Activated CD8-positive, alpha-beta T cell treated with anti-CD3 and anti-CD28 coated beads for 36 hours (primary cell): Measurements from ENCODE around the gene ICOS. TPM values are rescaled to one million over a fixed set of nuclear protein-coding genes. Genes with fewer than 3 reads are reported as not detected.

Experiments
- ATAC-seq: fragments of 200-7000 bp; cut with Tn5 transposase; one replicate; pipeline ENCODE4 v1.10.0; 2021; ENCODE audit warnings: mild to moderate bottlenecking, moderate library complexity
- CTCF ChIA-PET: fragments of 350-600 bp; sonication (Branson Sonifier 250); formaldehyde crosslinking; loops from one replicate; lab custom pipeline; 2021; ENCODE audit warnings: antibody characterized with exemption; lab: Charles Lee
- POLR2A ChIA-PET: fragments of 350-600 bp; sonication (Branson Sonifier 250); formaldehyde crosslinking; loops from one replicate; lab custom pipeline; 2021; ENCODE audit warnings: antibody characterized with exemption; lab: Charles Lee
- DNase-seq: peaks from one replicate; pipeline ENCODE4 v3.0.0-alpha.2; 2020
- H3K27ac Mint-ChIP-seq: one replicate; pipeline ENCODE4 v1.8.0; 2021; ENCODE audit warnings: mild to moderate bottlenecking, mixed read lengths
- H3K27me3 Mint-ChIP-seq: one replicate; pipeline ENCODE4 v1.8.0; 2021; ENCODE audit warnings: mixed read lengths
- H3K36me3 Mint-ChIP-seq: one replicate; pipeline ENCODE4 v1.8.0; 2021; ENCODE audit warnings: low read depth, mixed read lengths
- H3K4me1 Mint-ChIP-seq: one replicate; pipeline ENCODE4 v1.8.0; 2021; ENCODE audit warnings: low read depth, mixed read lengths
- H3K4me3 Mint-ChIP-seq: one replicate; pipeline ENCODE4 v1.8.0; 2021; ENCODE audit warnings: mild to moderate bottlenecking, moderate library complexity, mixed read lengths
- H3K9me3 Mint-ChIP-seq: one replicate; pipeline ENCODE4 v1.8.0; 2021; ENCODE audit warnings: mixed read lengths
- intact Hi-C: fragments of 100-400 bp; cut with micrococcal nuclease; formaldehyde crosslinking; loops from one replicate; pipeline ENCODE4 v1.10.0; 2022
- total RNA-seq, 2 experiments: library from RNA; stranded (reverse); gene quantifications; one replicate each; pipeline ENCODE4 v1.2.3, GENCODE V29; 2021
- TF ChIP-seq, protein P1 (sequence below): fragments of 200-600 bp; IDR thresholded peaks from one replicate; pipeline ENCODE4 v1.8.0; 2022; ENCODE audit warnings: antibody characterized with exemption, mild to moderate bottlenecking

The ICOS gene
- total RNA-seq, 2 experiments from 2014 or later: 55.0 to 55.6 TPM

DNA sequence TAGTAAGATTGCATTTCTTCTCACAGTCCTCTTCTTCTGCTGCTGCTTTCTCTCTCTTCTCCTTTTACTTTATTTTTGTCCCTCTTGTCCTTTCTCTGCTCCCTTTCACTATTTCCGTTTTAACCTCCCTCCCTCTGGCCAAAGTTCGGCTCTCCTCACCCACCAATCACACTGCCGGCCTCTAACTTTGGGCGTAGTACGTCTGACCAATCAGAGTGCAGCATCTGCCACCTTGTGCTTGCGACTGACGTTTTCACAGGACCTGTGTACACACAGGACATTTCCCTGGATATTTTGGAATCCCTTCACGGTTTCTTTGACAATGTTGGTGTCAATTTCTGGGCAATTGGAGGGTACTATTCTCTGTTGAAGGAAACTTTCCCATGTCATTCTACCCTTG lies 22.6 kb upstream of the ICOS start:
- Mint-ChIP-seq H3K27ac (no peak overlapping the region), H3K4me3 (no peak overlapping the region)

DNA sequence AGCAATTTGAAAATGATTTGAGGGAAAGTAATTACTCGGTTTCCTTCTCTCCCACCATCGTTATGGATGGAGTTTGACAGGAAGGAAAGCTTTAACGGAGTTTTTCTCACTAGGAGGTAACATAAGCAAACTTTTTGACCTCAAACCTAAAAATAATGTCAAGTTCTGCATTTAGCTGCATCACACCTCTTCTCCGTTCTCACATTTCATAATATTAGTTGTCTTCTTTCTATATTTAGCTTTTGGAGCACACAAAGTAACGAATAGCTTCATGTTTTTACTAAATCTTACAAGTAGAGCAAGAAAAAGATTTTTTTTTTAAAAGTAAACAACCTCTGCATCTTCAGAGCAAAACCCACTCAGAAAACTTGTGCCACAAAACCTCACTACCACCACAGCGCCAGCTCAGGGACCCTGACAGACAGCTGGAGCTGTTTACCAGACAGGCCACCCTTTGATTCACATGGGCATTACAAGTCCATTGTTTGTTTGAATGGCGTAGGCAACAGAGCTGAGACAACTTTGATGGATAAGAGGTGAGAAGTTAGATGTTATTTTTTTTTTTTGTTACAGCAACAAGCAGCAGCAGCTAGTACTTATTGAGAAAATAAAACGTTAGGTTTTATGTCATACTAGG lies 21.9 kb upstream of the ICOS start:
- ChIA-PET CTCF (interaction anchor here (0.7 to 1.5 kb wide), 9 partner anchors 11 to 185 kb away, joined by 3 to 8 read pairs (median 3); no protein-coding TSS in a partner anchor), POLR2A (interaction anchor here (0.7 to 0.8 kb wide), 2 partner anchors 35 to 77 kb away, joined by 3 read pairs; no protein-coding TSS in a partner anchor)
- Mint-ChIP-seq H3K4me3 (no peak overlapping the region), H3K27me3 (peaks cover 5% of the 10 kb centered on the region), H3K27ac (no peak overlapping the region), H3K4me1 (peaks cover 32% of the 10 kb centered on the region), H3K36me3 (no peaks in the 10 kb centered on the region), H3K9me3 (no peaks in the 10 kb centered on the region)
- intact Hi-C loops: loop anchor here (5.0 kb wide), 1 partner anchor 432 kb away; no protein-coding TSS in a partner anchor
- TF ChIP-seq, protein P1, sequence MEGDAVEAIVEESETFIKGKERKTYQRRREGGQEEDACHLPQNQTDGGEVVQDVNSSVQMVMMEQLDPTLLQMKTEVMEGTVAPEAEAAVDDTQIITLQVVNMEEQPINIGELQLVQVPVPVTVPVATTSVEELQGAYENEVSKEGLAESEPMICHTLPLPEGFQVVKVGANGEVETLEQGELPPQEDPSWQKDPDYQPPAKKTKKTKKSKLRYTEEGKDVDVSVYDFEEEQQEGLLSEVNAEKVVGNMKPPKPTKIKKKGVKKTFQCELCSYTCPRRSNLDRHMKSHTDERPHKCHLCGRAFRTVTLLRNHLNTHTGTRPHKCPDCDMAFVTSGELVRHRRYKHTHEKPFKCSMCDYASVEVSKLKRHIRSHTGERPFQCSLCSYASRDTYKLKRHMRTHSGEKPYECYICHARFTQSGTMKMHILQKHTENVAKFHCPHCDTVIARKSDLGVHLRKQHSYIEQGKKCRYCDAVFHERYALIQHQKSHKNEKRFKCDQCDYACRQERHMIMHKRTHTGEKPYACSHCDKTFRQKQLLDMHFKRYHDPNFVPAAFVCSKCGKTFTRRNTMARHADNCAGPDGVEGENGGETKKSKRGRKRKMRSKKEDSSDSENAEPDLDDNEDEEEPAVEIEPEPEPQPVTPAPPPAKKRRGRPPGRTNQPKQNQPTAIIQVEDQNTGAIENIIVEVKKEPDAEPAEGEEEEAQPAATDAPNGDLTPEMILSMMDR: no peak
- DNase-seq (peak; percentile 54), ATAC-seq (peak; percentile 42)

More for the DNA sequence above, 22.6 kb upstream of the ICOS start:
- ATAC-seq: no peak
- POLR2A ChIA-PET: interaction anchor here (0.8 kb wide), 1 partner anchor 77 kb away, joined by 3 read pairs; no protein-coding TSS in a partner anchor
- Mint-ChIP-seq H3K4me1 (peaks cover 39% of the 10 kb centered on the region), H3K9me3 (no peaks in the 10 kb centered on the region), H3K27me3 (peaks cover 5% of the 10 kb centered on the region), H3K36me3 (no peaks in the 10 kb centered on the region)
- TF ChIP-seq, protein P1: no peak
- no peak for DNase-seq
- CTCF ChIA-PET: interaction anchor here (0.9 to 1.5 kb wide), 4 partner anchors 11 to 79 kb away, joined by 3 to 8 read pairs (median 4); no protein-coding TSS in a partner anchor
- intact Hi-C loops: no loop called here

DNA sequence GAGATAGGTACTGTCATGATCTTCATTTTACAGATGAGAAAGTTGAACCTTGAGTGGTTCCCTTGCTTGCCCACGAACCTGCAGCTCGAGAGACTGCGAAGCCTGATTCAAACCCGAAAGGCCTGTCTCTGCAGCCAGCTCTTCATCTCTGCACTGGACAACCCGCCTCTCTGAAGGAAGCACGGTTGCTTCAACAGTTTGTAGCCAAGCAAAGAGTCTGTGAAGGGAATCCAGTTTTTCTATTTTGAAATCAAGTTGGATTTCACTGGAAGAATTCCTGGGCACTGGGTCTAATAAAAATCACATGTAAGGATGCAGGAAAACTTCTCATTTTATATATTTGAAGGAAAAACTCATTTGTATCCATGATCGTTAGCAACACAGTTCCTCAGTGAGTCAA lies 21.3 kb upstream of the ICOS start:
- ATAC-seq: no peak
- Mint-ChIP-seq H3K9me3 (no peaks in the 10 kb centered on the region), H3K27me3 (peaks cover 5% of the 10 kb centered on the region), H3K4me1 (peaks cover 26% of the 10 kb centered on the region), H3K27ac (no peak overlapping the region), H3K4me3 (no peak overlapping the region), H3K36me3 (no peaks in the 10 kb centered on the region)
- CTCF ChIA-PET: interaction anchor here (0.7 to 1.5 kb wide), 7 partner anchors 14 to 185 kb away, joined by 3 to 8 read pairs (median 3); no protein-coding TSS in a partner anchor
- intact Hi-C loops: loop anchor here (5.0 kb wide), 1 partner anchor 433 kb away; no protein-coding TSS in a partner anchor
- POLR2A ChIA-PET: interaction anchor here (0.7 kb wide), 1 partner anchor 34 kb away, joined by 3 read pairs; no protein-coding TSS in a partner anchor
- TF ChIP-seq, protein P1: no peak
- DNase-seq: no peak

DNA sequence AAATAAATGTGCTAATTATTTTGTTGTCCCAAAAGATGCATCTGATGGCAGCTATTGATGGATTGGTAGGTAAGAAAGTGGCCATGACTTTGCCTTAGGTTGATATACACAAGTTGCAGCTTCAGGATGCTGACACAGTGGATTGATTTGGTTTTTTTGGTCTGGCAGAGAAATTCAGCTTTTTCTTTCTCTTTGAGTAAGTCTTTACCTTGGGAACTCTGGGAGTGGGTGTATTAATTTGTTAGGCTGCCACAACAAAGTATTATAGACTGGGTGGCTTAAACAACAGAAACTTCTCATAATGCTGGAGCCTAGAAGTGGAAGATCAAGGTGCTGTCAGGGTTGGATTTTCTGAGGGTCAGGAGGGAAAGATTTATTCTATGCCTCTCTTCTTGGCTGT lies 19.8 kb upstream of the ICOS start:
- intact Hi-C loops: loop anchor here (5.0 kb wide), 1 partner anchor 434 kb away; no protein-coding TSS in a partner anchor
- H3K27me3 Mint-ChIP-seq: peaks cover 5% of the 10 kb centered on the region
- CTCF ChIA-PET: interaction anchor here (0.7 to 1.4 kb wide), 3 partner anchors 12 to 102 kb away, joined by 3 to 7 read pairs (median 6); no protein-coding TSS in a partner anchor
- TF ChIP-seq, protein P1: no peak
- no peaks in the 10 kb centered on the region for H3K9me3 Mint-ChIP-seq
- peaks cover 24% of the 10 kb centered on the region for H3K4me1 Mint-ChIP-seq
- no peak overlapping the region for H3K27ac Mint-ChIP-seq
- POLR2A ChIA-PET: interaction anchor here (0.6 kb wide), 1 partner anchor 22 kb away, joined by 5 read pairs; no protein-coding TSS in a partner anchor
- no peak overlapping the region for H3K4me3 Mint-ChIP-seq
- ATAC-seq: no peak
- DNase-seq: no peak
- no peaks in the 10 kb centered on the region for H3K36me3 Mint-ChIP-seq
